HepG2 (cell line): ENCODE results near the gene HOXA13. TPM values are rescaled to one million over a fixed set of nuclear protein-coding genes. Genes with fewer than 3 reads are reported as not detected.
A peak's percentile ranks its signal among the peaks of the same experiment; 100 is the strongest.

ENCODE experiments used
- ATF6 ChIP-seq: sonication (generic); formaldehyde crosslinking; conservative IDR thresholded peaks from 2 replicates; pipeline ENCODE4 v1.4.0; 2020; ENCODE audit warnings: missing genetic modification reagents
- BRD4 ChIP-seq: sonication (generic); formaldehyde crosslinking; IDR thresholded peaks from 2 replicates; pipeline ENCODE4 v1.4.0; 2020; ENCODE audit warnings: missing genetic modification reagents
- CAMTA2 ChIP-seq: sonication (generic); formaldehyde crosslinking; IDR thresholded peaks from 2 replicates; pipeline ENCODE4 v1.4.0; 2020; ENCODE audit warnings: mild to moderate bottlenecking, missing genetic modification reagents, borderline replicate concordance
- FOXP4 ChIP-seq: sonication (generic); formaldehyde crosslinking; IDR thresholded peaks from 2 replicates; pipeline ENCODE4 v1.4.0; 2020; ENCODE audit warnings: missing genetic modification reagents
- JARID2 ChIP-seq: sonication (generic); formaldehyde crosslinking; IDR thresholded peaks from 2 replicates; pipeline ENCODE4 v1.8.1; 2023; ENCODE audit warnings: missing genetic modification reagents, inconsistent platforms; ENCODE audit not compliant: insufficient replicate concordance
- NKX3-1 ChIP-seq: sonication (generic); formaldehyde crosslinking; IDR thresholded peaks from 2 replicates; pipeline ENCODE4 v1.5.0; 2020; ENCODE audit warnings: missing genetic modification reagents
- PBX2 ChIP-seq: IDR thresholded peaks from 2 replicates; pipeline ENCODE4 v1.6.1; 2016; ENCODE audit warnings: control low read depth
- SAFB2 ChIP-seq: sonication (generic); formaldehyde crosslinking; IDR thresholded peaks from 2 replicates; pipeline ENCODE4 v1.5.1; 2020; ENCODE audit warnings: missing genetic modification reagents, low read depth, mild to moderate bottlenecking, borderline replicate concordance
- SKI ChIP-seq: fragments of 450-650 bp; IDR thresholded peaks from one replicate; pipeline ENCODE4 v1.6.1; 2018; ENCODE audit warnings: mild to moderate bottlenecking; ENCODE audit not compliant: partially characterized antibody
- STAT5B ChIP-seq: sonication (generic); formaldehyde crosslinking; IDR thresholded peaks from 2 replicates; pipeline ENCODE4 v1.4.0; 2020; ENCODE audit warnings: missing genetic modification reagents
- YEATS4 ChIP-seq: sonication (generic); formaldehyde crosslinking; IDR thresholded peaks from 2 replicates; pipeline ENCODE4 v1.4.0; 2020; ENCODE audit warnings: missing genetic modification reagents, borderline replicate concordance
- ZBTB26 ChIP-seq: IDR thresholded peaks from 2 replicates; pipeline ENCODE4 v1.6.1; 2016; ENCODE audit warnings: missing compliant biosample characterization, missing genetic modification reagents, borderline replicate concordance
- ZFY ChIP-seq: sonication (generic); formaldehyde crosslinking; IDR thresholded peaks from 2 replicates; pipeline ENCODE4 v1.4.0; 2020; ENCODE audit warnings: missing genetic modification reagents
- ZGPAT ChIP-seq: IDR thresholded peaks from 2 replicates; pipeline ENCODE4 v1.6.1; 2016; ENCODE audit warnings: mild to moderate bottlenecking
- ZNF512B ChIP-seq: sonication (generic); formaldehyde crosslinking; IDR thresholded peaks from 2 replicates; pipeline ENCODE4 v1.5.1; 2020; ENCODE audit warnings: missing genetic modification reagents, mild to moderate bottlenecking, borderline replicate concordance
- ZNF567 ChIP-seq: sonication (generic); formaldehyde crosslinking; IDR thresholded peaks from 2 replicates; pipeline ENCODE4 v1.8.1; 2023; ENCODE audit warnings: mild to moderate bottlenecking, missing genetic modification reagents, borderline replicate concordance
- ZNF788 ChIP-seq: sonication (generic); formaldehyde crosslinking; IDR thresholded peaks from 2 replicates; pipeline ENCODE4 v1.5.0; 2020; ENCODE audit warnings: mild to moderate bottlenecking, missing genetic modification reagents, borderline replicate concordance
- polyA plus RNA-seq, 8 experiments: library from polyadenylated mRNA; depleted of rRNA in 3 of 8; stranded (reverse) in 7 of 8; unstranded in 1 of 8; fragments of >200 nt; fragmentation: Illumina TruSeq in 4 of 8; extraction: Trizol in 4 of 8; gene quantifications; 2 replicates each; pipeline versions ENCODE4 v1.2.1 to v1.2.3, GENCODE V29; 2011 to 2016; ENCODE audit warnings: low read depth in 4 of 8, missing spikeins in 1 of 8, mixed read lengths in 1 of 8; ENCODE audit not compliant: insufficient read depth in 1 of 8
- total RNA-seq, 5 experiments: library from RNA; depleted of rRNA; stranded (reverse); fragments of >200 nt; fragmentation: Illumina TruSeq; extraction: Trizol; gene quantifications; 2 replicates each; pipeline ENCODE4 v1.2.3, GENCODE V29; 2016; ENCODE audit warnings: low read depth in 1 of 5

HOXA13 gene
- total and polyA plus RNA-seq, 2 of the 13 experiments (the other 11 are each of a cell fraction or from before 2014, with no cell fraction given), result 0.01 to 0.04 TPM

GRCh38 chr7:27150568-27151340 is 49.1 kb downstream of the HOXA13 start (continued):
- TF ChIP-seq ZNF512B (CRISPR knock-in tag) (0 out of 2 replicates have a peak, but pooled peaks have one; percentile 9), SKI (peak; percentile 76), PBX2 (CRISPR knock-in tag) (no peak), STAT5B (CRISPR knock-in tag) (no peak), SAFB2 (CRISPR knock-in tag) (peak; percentile 31; the same call in 1 of the 2 replicates), FOXP4 (CRISPR knock-in tag) (peak; percentile 34; the same call in 1 of the 2 replicates), JARID2 (CRISPR knock-in tag) (peak; percentile 37), ZFY (peak; percentile 92), ZBTB26 (CRISPR knock-in tag) (0 out of 2 replicates have a peak, but pooled peaks have one; percentile 7), BRD4 (CRISPR knock-in tag) (peak; percentile 38; the same call in 1 of the 2 replicates), ZNF567 (no peak), YEATS4 (peak; percentile 51; the same call in 1 of the 2 replicates), ZGPAT (CRISPR knock-in tag) (peak; percentile 63; the same call in 1 of the 2 replicates), ZNF788 (CRISPR knock-in tag) (peak; percentile 35), NKX3-1 (CRISPR knock-in tag) (no peak), CAMTA2 (CRISPR knock-in tag) (0 out of 2 replicates have a peak, but pooled peaks have one; percentile 41), ATF6 (CRISPR knock-in tag) (no peak)
